Colonic mucosa (tissue), 4 donors: ENCODE measurements around the gene AUTS2. TPM values are rescaled to one million over a fixed set of nuclear protein-coding genes. Genes with fewer than 3 reads are reported as not detected.

Experiments
- DNase-seq: peaks from one replicate; pipeline ENCODE4 v3.0.0-alpha.2; 2020
- H3K27ac ChIP-seq: fragments of 200-600 bp; one replicate; pipeline ENCODE4 v1.8.0; 2021
- H3K27me3 ChIP-seq: fragments of 200-600 bp; one replicate; pipeline ENCODE4 v1.8.0; 2021
- H3K36me3 ChIP-seq: fragments of 200-600 bp; one replicate; pipeline ENCODE4 v1.8.0; 2021
- H3K4me1 ChIP-seq: fragments of 200-600 bp; one replicate; pipeline ENCODE4 v1.8.0; 2021; ENCODE audit warnings: mild to moderate bottlenecking
- H3K4me3 ChIP-seq: fragments of 200-600 bp; one replicate; pipeline ENCODE4 v1.8.0; 2021
- H3K9ac ChIP-seq, 2 donors: one replicate each; pipeline ENCODE4 v1.7.0; 2013; ENCODE audit warnings: control low read depth in 2 of 2, low read depth in 2 of 2, low read length in 2 of 2
- H3K9me3 ChIP-seq: fragments of 200-600 bp; one replicate; pipeline ENCODE4 v1.8.0; 2021
- CTCF ChIP-seq: fragments of 200-600 bp; IDR thresholded peaks from one replicate; pipeline ENCODE4 v1.8.0; 2022; ENCODE audit warnings: antibody characterized with exemption, mild to moderate bottlenecking
- intact Hi-C: fragments of 100-400 bp; cut with DNase I; formaldehyde crosslinking; loops from one replicate; pipeline ENCODE4 v1.14.1; 2022
- total RNA-seq, 2 donors: library from RNA; stranded (reverse); fragmentation: NEBNext Ultra II Directional in 1 of 2; extraction: Animal tissue kit (Norgen Biotek cat#: 25700) in 1 of 2; gene quantifications; one replicate each; pipeline ENCODE4 v1.2.1, GENCODE V29; 2021
- donor health status: healthy.
- donor health status: DM: no; HTN: no; CAD: no.
- donor health status: DM: no; HTN: no; CAD: no.

Gene AUTS2
- total RNA-seq, 2 donors from 2014 or later = 39.8 to 42.3 TPM

- no peak overlapping the region for H3K9ac ChIP-seq
- no peak overlapping the region for H3K27ac ChIP-seq
- H3K4me3 ChIP-seq = no peak overlapping the region
- no peak for DNase-seq
- H3K27me3 ChIP-seq = no peaks in the 10 kb centered on the region
- no peak for TF ChIP-seq CTCF
- intact Hi-C loops = no loop called here
- no peaks in the 10 kb centered on the region for H3K9me3 ChIP-seq
- H3K4me1 ChIP-seq = no peaks in the 10 kb centered on the region
- H3K36me3 ChIP-seq = no peaks in the 10 kb centered on the region
Observed at GRCh38 chr7:69722843-69723242, 124.6 kb downstream of the AUTS2 start.

- intact Hi-C loops = no loop called here
Observed at GRCh38 chr7:69723663-69724062, 125.4 kb downstream of the AUTS2 start.

DNA sequence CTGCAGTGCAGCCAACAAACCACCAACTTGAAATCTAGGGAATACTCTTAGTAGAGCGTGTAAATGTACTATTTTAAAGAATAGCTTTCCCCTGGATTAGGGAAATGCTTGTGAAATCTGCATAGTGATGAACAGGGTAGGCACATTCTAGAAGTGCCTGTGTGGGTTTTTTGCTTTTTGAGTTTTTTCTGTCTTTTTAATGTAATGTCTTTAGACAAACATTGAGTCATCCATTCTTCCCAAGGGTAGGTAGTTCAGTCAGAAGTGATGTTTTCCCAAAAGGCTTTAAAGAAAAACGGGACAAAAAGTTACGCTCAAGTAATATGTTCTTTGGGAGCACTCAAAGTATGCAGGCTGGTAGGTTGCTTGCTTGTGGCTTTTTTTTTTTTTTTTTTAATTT lies 130.0 kb downstream of the AUTS2 start:
- H3K36me3 ChIP-seq = no peaks in the 10 kb centered on the region
- no peaks in the 10 kb centered on the region for H3K27me3 ChIP-seq
- no peaks in the 10 kb centered on the region for H3K9me3 ChIP-seq
- no peak overlapping the region for H3K27ac ChIP-seq
- no peaks in the 10 kb centered on the region for H3K4me1 ChIP-seq
- intact Hi-C loops = no loop called here
- DNase-seq = no peak
- no peak for TF ChIP-seq CTCF
- no peak overlapping the region for H3K4me3 ChIP-seq
- no peak overlapping the region for H3K9ac ChIP-seq

More at GRCh38 chr7:69723663-69724062, 125.4 kb downstream of the AUTS2 start:
- H3K36me3 ChIP-seq = no peaks in the 10 kb centered on the region
- no peak for DNase-seq
- no peak overlapping the region for H3K27ac ChIP-seq
- no peaks in the 10 kb centered on the region for H3K27me3 ChIP-seq
- H3K4me1 ChIP-seq = no peaks in the 10 kb centered on the region
- no peak overlapping the region for H3K4me3 ChIP-seq
- H3K9me3 ChIP-seq = no peaks in the 10 kb centered on the region
- TF ChIP-seq CTCF = no peak
- no peak overlapping the region for H3K9ac ChIP-seq

GRCh38 chr7:69732203-69732602 lies 133.9 kb downstream of the AUTS2 start:
- no peak overlapping the region for H3K9ac ChIP-seq
- H3K4me3 ChIP-seq = no peak overlapping the region
- TF ChIP-seq CTCF = no peak
- intact Hi-C loops = no loop called here
- no peaks in the 10 kb centered on the region for H3K27me3 ChIP-seq
- H3K27ac ChIP-seq = no peak overlapping the region
- no peaks in the 10 kb centered on the region for H3K4me1 ChIP-seq
- H3K36me3 ChIP-seq = no peaks in the 10 kb centered on the region
- H3K9me3 ChIP-seq = no peaks in the 10 kb centered on the region
- DNase-seq = peak; percentile 29

- no peak overlapping the region for H3K27ac ChIP-seq
- H3K36me3 ChIP-seq = no peaks in the 10 kb centered on the region
- DNase-seq = no peak
- no peak overlapping the region for H3K4me3 ChIP-seq
- no peak for TF ChIP-seq CTCF
- no peak overlapping the region for H3K9ac ChIP-seq
- no peaks in the 10 kb centered on the region for H3K27me3 ChIP-seq
- no peaks in the 10 kb centered on the region for H3K4me1 ChIP-seq
- intact Hi-C loops = no loop called here
- no peaks in the 10 kb centered on the region for H3K9me3 ChIP-seq
Observed at GRCh38 chr7:69735582-69735981, 137.3 kb downstream of the AUTS2 start.
